ENCODE data around the gene C16orf46.

DNA sequence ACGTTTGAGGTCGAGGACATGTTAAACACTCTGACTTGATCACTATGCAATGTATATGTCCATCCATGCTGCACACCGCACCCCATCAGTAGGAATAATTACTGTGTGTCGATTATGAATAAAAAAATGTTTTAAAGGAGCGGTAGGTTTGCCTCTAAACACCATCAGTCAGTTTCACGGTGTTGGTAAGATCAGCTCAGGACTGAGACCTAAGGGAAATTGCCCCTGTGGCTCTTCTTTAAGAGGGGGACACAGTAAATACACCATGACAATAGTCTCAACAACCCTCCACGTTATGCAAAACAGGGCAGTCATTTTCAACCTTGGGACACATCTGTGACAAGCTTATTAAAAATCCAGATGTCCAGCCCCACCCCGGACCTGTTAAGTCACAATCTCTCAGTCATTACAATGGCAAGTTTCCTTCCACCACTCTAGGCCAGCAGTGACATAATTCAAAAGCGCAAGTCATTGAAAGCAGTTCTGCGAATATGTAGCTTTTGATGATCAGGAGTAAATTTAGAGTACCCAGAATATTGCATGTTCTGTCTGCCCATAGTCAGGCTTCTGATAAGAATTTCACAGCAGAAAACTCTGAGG is 40.2 kb downstream of the C16orf46 start:
- TF ChIP-seq CTCF (IDR thresholded peaks at IDR 0.05; ENCODE audit: extremely low read depth in 1 of 2, insufficient read depth in 1 of 2, low read depth in 1 of 2, low read length in 2 of 2) (no peak), EZH2 (IDR thresholded peaks at IDR 0.05; ENCODE audit: borderline replicate concordance, low read depth, low read length, severe bottlenecking) (no peak), POLR2A (IDR thresholded peaks at IDR 0.05; ENCODE audit: low read depth, low read length) (no peak), POLR2AphosphoS5 (IDR thresholded peaks at IDR 0.05; ENCODE audit: insufficient read depth, low read depth, low read length) (no peak), JUN (IDR thresholded peaks at IDR 0.05; ENCODE audit: borderline replicate concordance, insufficient read depth, insufficient read length, low read depth) (no peak), GATA2 (IDR thresholded peaks at IDR 0.05; ENCODE audit: insufficient read depth, insufficient read length, low read depth, low read length) (no peak)

Measured in endothelial cell of umbilical vein (primary cell).